ENCODE results near the gene JPH2.

GRCh38 chr20:44135012-44135412 is 52.0 kb downstream of the JPH2 start:
- no peak for TF ChIP-seq CTCF (IDR thresholded peaks at IDR 0.05; ENCODE audit: insufficient read depth, low read length, poor library complexity, severe bottlenecking)
- no peak for TF ChIP-seq EZH2phosphoT487 (conservative IDR thresholded peaks at IDR 0.05; ENCODE audit: low read length)

All from SU-DHL-6 (cell line).